Nephron progenitor cell (in vitro differentiated cells): ENCODE results near the gene SLC35F4.
"Not testable (repeated sequence)": the region's sequence is repeated elsewhere in the genome, so short reads cannot be mapped to it uniquely, and the experiment has no call there.

Source experiments
- DNase-seq: peaks from one replicate; pipeline ENCODE4 v3.0.0; 2021
- H3K27ac Mint-ChIP-seq: 2 replicates; pipeline ENCODE4 v1.8.0; 2021; ENCODE audit warnings: mild to moderate bottlenecking, moderate library complexity, mixed read lengths
- H3K27me3 Mint-ChIP-seq: 2 replicates; pipeline ENCODE4 v1.8.0; 2021; ENCODE audit warnings: mild to moderate bottlenecking, low read depth, mixed read lengths; ENCODE audit not compliant: poor library complexity
- H3K36me3 Mint-ChIP-seq: 2 replicates; pipeline ENCODE4 v1.8.0; 2021; ENCODE audit warnings: low read depth, mixed read lengths
- H3K4me1 Mint-ChIP-seq: 2 replicates; pipeline ENCODE4 v1.8.0; 2021; ENCODE audit warnings: mixed read lengths
- H3K4me3 Mint-ChIP-seq: 2 replicates; pipeline ENCODE4 v1.8.0; 2021; ENCODE audit warnings: mild to moderate bottlenecking, moderate library complexity, mixed read lengths
- H3K9me3 Mint-ChIP-seq: 2 replicates; pipeline ENCODE4 v1.8.0; 2021; ENCODE audit warnings: mild to moderate bottlenecking, moderate library complexity, mixed read lengths
- CTCF ChIP-seq: fragments of 200-600 bp; sonication (generic); IDR thresholded peaks from 2 replicates; pipeline ENCODE4 v1.5.0; 2021; ENCODE audit warnings: antibody characterized with exemption

Gene SLC35F4

GRCh38 chr14:57729208-57730187 lies 136.4 kb downstream of the SLC35F4 start:
- H3K27me3 Mint-ChIP-seq, result no peaks in the 10 kb centered on the region
- H3K4me3 Mint-ChIP-seq, result no peak overlapping the region
- no peaks in the 10 kb centered on the region for H3K4me1 Mint-ChIP-seq
- no peak for TF ChIP-seq CTCF
- no peak overlapping the region for H3K27ac Mint-ChIP-seq
- peaks cover 4% of the 10 kb centered on the region for H3K9me3 Mint-ChIP-seq
- H3K36me3 Mint-ChIP-seq, result no peaks in the 10 kb centered on the region
- DNase-seq, result no peak

- H3K27me3 Mint-ChIP-seq, result no peaks in the 10 kb centered on the region
- H3K4me1 Mint-ChIP-seq, result no peaks in the 10 kb centered on the region
- no peak for DNase-seq
- no peak overlapping the region for H3K4me3 Mint-ChIP-seq
- no peak for TF ChIP-seq CTCF
- no peak overlapping the region for H3K27ac Mint-ChIP-seq
- H3K36me3 Mint-ChIP-seq, result no peaks in the 10 kb centered on the region
- peaks cover 22% of the 10 kb centered on the region for H3K9me3 Mint-ChIP-seq
Observed at GRCh38 chr14:57725399-57726077, 140.4 kb downstream of the SLC35F4 start.

GRCh38 chr14:57722141-57722540 lies 143.8 kb downstream of the SLC35F4 start:
- H3K9me3 Mint-ChIP-seq, result peaks cover 48% of the 10 kb centered on the region
- not testable (repeated sequence) for H3K27me3 Mint-ChIP-seq, H3K27ac Mint-ChIP-seq, H3K4me1 Mint-ChIP-seq, H3K36me3 Mint-ChIP-seq, H3K4me3 Mint-ChIP-seq, DNase-seq

GRCh38 chr14:57714487-57714931 lies 151.4 kb downstream of the SLC35F4 start:
- Mint-ChIP-seq H3K27me3 (no peaks in the 10 kb centered on the region), H3K4me1 (peaks cover 13% of the 10 kb centered on the region), H3K36me3 (no peaks in the 10 kb centered on the region), H3K27ac (peak overlapping the region; percentile 20), H3K4me3 (no peak overlapping the region), H3K9me3 (peaks cover 36% of the 10 kb centered on the region)
- TF ChIP-seq CTCF, result no peak
- DNase-seq, result peak; percentile 2

GRCh38 chr14:57712698-57713097 lies 153.2 kb downstream of the SLC35F4 start:
- DNase-seq, result no peak
- H3K27ac Mint-ChIP-seq, result no peak overlapping the region
- H3K36me3 Mint-ChIP-seq, result no peaks in the 10 kb centered on the region
- H3K9me3 Mint-ChIP-seq, result peaks cover 34% of the 10 kb centered on the region
- TF ChIP-seq CTCF, result no peak
- H3K4me3 Mint-ChIP-seq, result no peak overlapping the region
- H3K27me3 Mint-ChIP-seq, result peaks cover 4% of the 10 kb centered on the region
- H3K4me1 Mint-ChIP-seq, result peaks cover 13% of the 10 kb centered on the region

- peaks cover 37% of the 10 kb centered on the region for H3K9me3 Mint-ChIP-seq
- H3K27me3 Mint-ChIP-seq, result peaks cover 9% of the 10 kb centered on the region
- H3K36me3 Mint-ChIP-seq, result no peaks in the 10 kb centered on the region
- no peak for TF ChIP-seq CTCF
- H3K27ac Mint-ChIP-seq, result no peak overlapping the region
- no peak for DNase-seq
- H3K4me3 Mint-ChIP-seq, result no peak overlapping the region
- peaks cover 13% of the 10 kb centered on the region for H3K4me1 Mint-ChIP-seq
Observed at GRCh38 chr14:57712102-57712501, 153.8 kb downstream of the SLC35F4 start.
